ENCODE measurements around the gene PRPH. TPM values are rescaled to one million over a fixed set of nuclear protein-coding genes. Genes with fewer than 3 reads are reported as not detected.
A peak's percentile ranks its signal among the peaks of the same experiment; 100 is the strongest.

Gene PRPH
- total and polyA plus RNA-seq, 5 donors = 0.57 to 2.0 (median 0.94) TPM

- DNase-seq (peak; percentile 78 to 89 (median 87)), ATAC-seq (peak; percentile 52 to 68)
- no peaks in the 10 kb centered on the region for H3K27me3 ChIP-seq (ENCODE audit: control insufficient read depth, insufficient read depth)
- no peaks in the 10 kb centered on the region for H3K9me3 ChIP-seq (ENCODE audit: control insufficient read depth, low read length)
- peak overlapping the region; percentile 24 for H3K4me3 ChIP-seq (ENCODE audit: low read length)
- peaks cover 5% of the 10 kb centered on the region for H3K4me1 ChIP-seq (ENCODE audit: control insufficient read depth, insufficient read depth, low read length)
- WGBS = under 1% methylated on average over 58 of the region's 58 CpGs
- H3K27ac ChIP-seq (ENCODE audit: low read length) = no peak overlapping the region
- intact Hi-C loops (cut with DNase I) = loop anchor here in 2 of 4 donors (5.0 kb wide), 2 partner anchors 50 to 55 kb away; no protein-coding TSS in a partner anchor
These were observed 47.3 kb downstream of the PRPH start for GRCh38 chr12:49342066-49342913.

GRCh38 chr12:49342914-49343731, 48.2 kb downstream of the PRPH start:
- 5% methylated on average over 33 of the region's 33 CpGs for WGBS
- ATAC-seq = no peak
- H3K4me1 ChIP-seq (ENCODE audit: control insufficient read depth, insufficient read depth, low read length) = peaks cover 5% of the 10 kb centered on the region
- intact Hi-C loops (cut with DNase I) = loop anchor here in 2 of 4 donors (5.0 kb wide), 2 partner anchors 51 to 56 kb away; no protein-coding TSS in a partner anchor
- no peaks in the 10 kb centered on the region for H3K9me3 ChIP-seq (ENCODE audit: control insufficient read depth, low read length)
- DNase-seq = peak in 2 of 3 donors; percentile 67 to 73
- no peak overlapping the region for H3K27ac ChIP-seq (ENCODE audit: low read length)
- peak overlapping the region; percentile 24 for H3K4me3 ChIP-seq (ENCODE audit: low read length)
- no peaks in the 10 kb centered on the region for H3K27me3 ChIP-seq (ENCODE audit: control insufficient read depth, insufficient read depth)

- Histone ChIP-seq H3K4me3 (ENCODE audit: low read length) (peak overlapping the region; percentile 56), H3K27me3 (ENCODE audit: control insufficient read depth, insufficient read depth) (no peaks in the 10 kb centered on the region), H3K9me3 (ENCODE audit: control insufficient read depth, low read length) (no peaks in the 10 kb centered on the region), H3K27ac (ENCODE audit: low read length) (no peak overlapping the region), H3K4me1 (ENCODE audit: control insufficient read depth, insufficient read depth, low read length) (peaks cover 5% of the 10 kb centered on the region)
- intact Hi-C loops (cut with DNase I) = loop anchor here in 2 of 4 donors (5.0 kb wide), 2 partner anchors 52 to 57 kb away; no protein-coding TSS in a partner anchor
- 22% methylated on average over 15 of the region's 15 CpGs for WGBS
- DNase-seq = no peak
- ATAC-seq = no peak
These were observed 49.6 kb downstream of the PRPH start for GRCh38 chr12:49344486-49345050.

- DNase-seq (peak in 2 of 3 donors; percentile 60 to 71), ATAC-seq (peak; percentile 9)
- 1% methylated on average over 70 of the region's 70 CpGs for WGBS
- H3K27me3 ChIP-seq (ENCODE audit: control insufficient read depth, insufficient read depth) = no peaks in the 10 kb centered on the region
- no peak overlapping the region for H3K27ac ChIP-seq (ENCODE audit: low read length)
- H3K4me3 ChIP-seq (ENCODE audit: low read length) = peak overlapping the region; percentile 56
- no peaks in the 10 kb centered on the region for H3K9me3 ChIP-seq (ENCODE audit: control insufficient read depth, low read length)
- peaks cover 5% of the 10 kb centered on the region for H3K4me1 ChIP-seq (ENCODE audit: control insufficient read depth, insufficient read depth, low read length)
- intact Hi-C loops (cut with DNase I) = no loop called here
These were observed 50.3 kb downstream of the PRPH start for GRCh38 chr12:49345051-49345824.

GRCh38 chr12:49345825-49346658, 51.1 kb downstream of the PRPH start:
- ATAC-seq = no peak
- peak in 1 of 3 donors; percentile 41 for DNase-seq
- Histone ChIP-seq H3K9me3 (ENCODE audit: control insufficient read depth, low read length) (no peaks in the 10 kb centered on the region), H3K27ac (ENCODE audit: low read length) (no peak overlapping the region), H3K27me3 (ENCODE audit: control insufficient read depth, insufficient read depth) (no peaks in the 10 kb centered on the region), H3K4me3 (ENCODE audit: low read length) (peak overlapping the region; percentile 56), H3K4me1 (ENCODE audit: control insufficient read depth, insufficient read depth, low read length) (peaks cover 5% of the 10 kb centered on the region)
- intact Hi-C loops (cut with DNase I) = no loop called here
- 1% methylated on average over 61 of the region's 61 CpGs for WGBS

GRCh38 chr12:49346659-49347310, 51.8 kb downstream of the PRPH start, which contains the start of gene DNAJC22:
Gene DNAJC22 (plus strand): TSS chr12:49346888. CDS start chr12:49348873, 1,985 bp downstream.
- Histone ChIP-seq H3K27me3 (ENCODE audit: control insufficient read depth, insufficient read depth) (no peaks in the 10 kb centered on the region), H3K9me3 (ENCODE audit: control insufficient read depth, low read length) (no peaks in the 10 kb centered on the region)

GRCh38 chr12:49347311-49348193, 52.6 kb downstream of the PRPH start:
- Histone ChIP-seq H3K4me3 (ENCODE audit: low read length) (peak overlapping the region; percentile 56), H3K9me3 (ENCODE audit: control insufficient read depth, low read length) (no peaks in the 10 kb centered on the region), H3K27ac (ENCODE audit: low read length) (no peak overlapping the region), H3K4me1 (ENCODE audit: control insufficient read depth, insufficient read depth, low read length) (peaks cover 5% of the 10 kb centered on the region), H3K27me3 (ENCODE audit: control insufficient read depth, insufficient read depth) (no peaks in the 10 kb centered on the region)
- WGBS = 8% methylated on average over 37 of the region's 37 CpGs
- peak; percentile 79 to 94 (median 89) for DNase-seq
- intact Hi-C loops (cut with DNase I) = no loop called here
- ATAC-seq = peak; percentile 88 to 91

More at GRCh38 chr12:49346659-49347310, 51.8 kb downstream of the PRPH start, which contains the start of gene DNAJC22:
- ATAC-seq = peak in 1 of 2 donors; percentile 5
- peak in 2 of 3 donors; percentile 60 to 68 for DNase-seq
- peaks cover 5% of the 10 kb centered on the region for H3K4me1 ChIP-seq (ENCODE audit: control insufficient read depth, insufficient read depth, low read length)
- H3K4me3 ChIP-seq (ENCODE audit: low read length) = peak within 1 kb of the TSS; percentile 56
- H3K27ac ChIP-seq (ENCODE audit: low read length) = no peak within 1 kb of the TSS
- WGBS = 1% methylated on average over 47 of the region's 47 CpGs
- intact Hi-C loops (cut with DNase I) = no loop called here

All from right cardiac atrium (tissue), 5 donors.